Measurements from ENCODE around the gene ERBB4.

Gene ERBB4

DNA sequence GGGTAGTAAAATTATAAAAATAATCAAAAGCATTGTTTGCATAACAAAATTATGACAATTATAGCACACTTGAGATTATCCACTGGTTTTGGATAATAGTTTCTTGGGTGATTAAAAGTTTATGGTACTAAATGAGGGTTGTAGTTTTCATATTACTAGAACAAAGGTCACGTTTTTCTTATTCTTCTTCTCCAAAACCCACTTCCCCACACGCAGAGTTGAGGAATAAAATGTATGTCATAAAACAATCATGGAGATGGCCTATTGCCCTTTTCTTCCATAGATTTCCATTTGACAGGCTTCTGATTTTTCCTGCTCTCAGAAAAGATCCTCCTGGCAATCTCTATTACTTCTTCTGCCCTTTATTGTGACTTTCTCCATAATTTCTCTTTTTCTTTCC, 863.9 kb downstream of the ERBB4 start:
- H3K79me2 ChIP-seq (ENCODE audit: insufficient read depth, low read length): no peaks in the 10 kb centered on the region
- H3K27me3 ChIP-seq (ENCODE audit: insufficient read depth, low read length, poor library complexity, severe bottlenecking): no peaks in the 10 kb centered on the region
- no peak overlapping the region for H3K4me2 ChIP-seq (ENCODE audit: low read depth, low read length, poor library complexity, severe bottlenecking)
- no peaks in the 10 kb centered on the region for H3K9me3 ChIP-seq (ENCODE audit: insufficient read depth, low read depth, low read length)
- TF ChIP-seq EZH2phosphoT487 (IDR thresholded peaks at IDR 0.05; ENCODE audit: borderline replicate concordance): no peak
- TF ChIP-seq, protein P1, sequence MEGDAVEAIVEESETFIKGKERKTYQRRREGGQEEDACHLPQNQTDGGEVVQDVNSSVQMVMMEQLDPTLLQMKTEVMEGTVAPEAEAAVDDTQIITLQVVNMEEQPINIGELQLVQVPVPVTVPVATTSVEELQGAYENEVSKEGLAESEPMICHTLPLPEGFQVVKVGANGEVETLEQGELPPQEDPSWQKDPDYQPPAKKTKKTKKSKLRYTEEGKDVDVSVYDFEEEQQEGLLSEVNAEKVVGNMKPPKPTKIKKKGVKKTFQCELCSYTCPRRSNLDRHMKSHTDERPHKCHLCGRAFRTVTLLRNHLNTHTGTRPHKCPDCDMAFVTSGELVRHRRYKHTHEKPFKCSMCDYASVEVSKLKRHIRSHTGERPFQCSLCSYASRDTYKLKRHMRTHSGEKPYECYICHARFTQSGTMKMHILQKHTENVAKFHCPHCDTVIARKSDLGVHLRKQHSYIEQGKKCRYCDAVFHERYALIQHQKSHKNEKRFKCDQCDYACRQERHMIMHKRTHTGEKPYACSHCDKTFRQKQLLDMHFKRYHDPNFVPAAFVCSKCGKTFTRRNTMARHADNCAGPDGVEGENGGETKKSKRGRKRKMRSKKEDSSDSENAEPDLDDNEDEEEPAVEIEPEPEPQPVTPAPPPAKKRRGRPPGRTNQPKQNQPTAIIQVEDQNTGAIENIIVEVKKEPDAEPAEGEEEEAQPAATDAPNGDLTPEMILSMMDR (conservative IDR thresholded peaks at IDR 0.05; ENCODE audit: low read length): no peak
- no peaks in the 10 kb centered on the region for H3K36me3 ChIP-seq (ENCODE audit: insufficient read depth, low read length)
- H3K9me2 ChIP-seq (replicated peaks; ENCODE audit: low read depth, low read length): no peaks in the 10 kb centered on the region
- no peaks in the 10 kb centered on the region for H4K20me1 ChIP-seq (ENCODE audit: insufficient read depth, low read length, poor library complexity, severe bottlenecking)
- no peak overlapping the region for H3K9ac ChIP-seq (ENCODE audit: low read depth, low read length, poor library complexity, severe bottlenecking)
- H3K4me1 ChIP-seq (ENCODE audit: insufficient read depth, low read length, poor library complexity, severe bottlenecking): no peaks in the 10 kb centered on the region
- H3K4me3 ChIP-seq (ENCODE audit: low read length, poor library complexity, severe bottlenecking): no peak overlapping the region
- H3F3A ChIP-seq (ENCODE audit: low read depth): no peaks in the 10 kb centered on the region
- H2AFZ ChIP-seq (ENCODE audit: low read length): no peak overlapping the region

DNA sequence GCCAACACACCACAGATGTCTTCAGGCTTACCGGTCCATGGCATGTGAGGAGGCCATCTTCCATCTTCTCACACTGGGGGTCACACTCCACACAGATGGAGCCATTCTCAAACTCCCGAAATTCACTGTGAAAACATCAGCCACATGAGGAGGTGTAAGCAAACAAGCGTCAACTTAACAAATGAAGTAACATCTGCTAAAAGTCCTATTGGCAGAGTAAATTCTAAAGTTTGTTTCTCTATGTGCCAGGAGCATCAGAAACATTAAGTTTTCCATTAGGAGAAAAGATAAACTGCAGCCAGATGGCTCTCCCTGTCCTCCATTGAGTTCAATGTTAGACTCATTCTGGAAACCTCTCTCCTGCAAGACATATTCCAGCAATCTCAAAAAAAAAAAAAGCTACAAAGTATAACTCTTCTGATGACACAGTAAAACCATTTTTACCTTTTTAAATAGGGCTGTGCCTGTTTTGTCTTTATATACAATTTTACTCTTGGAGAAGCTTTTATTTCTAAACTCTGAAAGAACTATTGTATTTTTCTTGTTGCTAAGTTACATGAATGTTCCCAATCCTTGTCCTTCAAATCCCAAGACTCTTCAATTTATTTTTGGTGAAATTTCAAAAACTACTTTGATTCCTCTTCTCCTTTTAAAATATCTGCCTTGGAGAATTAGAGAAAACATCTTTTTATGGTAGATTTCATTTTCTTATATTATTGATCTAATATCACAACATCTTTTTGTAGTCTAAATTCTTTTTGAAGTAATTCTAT, 865.3 kb downstream of the ERBB4 start:
- H3K4me3 ChIP-seq (ENCODE audit: low read length, poor library complexity, severe bottlenecking): no peak overlapping the region
- no peak overlapping the region for H3K9ac ChIP-seq (ENCODE audit: low read depth, low read length, poor library complexity, severe bottlenecking)
- no peak overlapping the region for H3K4me2 ChIP-seq (ENCODE audit: low read depth, low read length, poor library complexity, severe bottlenecking)
- no peaks in the 10 kb centered on the region for H3K27me3 ChIP-seq (ENCODE audit: insufficient read depth, low read length, poor library complexity, severe bottlenecking)
- no peak for TF ChIP-seq EZH2phosphoT487 (IDR thresholded peaks at IDR 0.05; ENCODE audit: borderline replicate concordance)
- TF ChIP-seq, protein P1 (conservative IDR thresholded peaks at IDR 0.05; ENCODE audit: low read length): no peak
- no peaks in the 10 kb centered on the region for H3K9me3 ChIP-seq (ENCODE audit: insufficient read depth, low read depth, low read length)
- no peaks in the 10 kb centered on the region for H3K9me2 ChIP-seq (replicated peaks; ENCODE audit: low read depth, low read length)
- H3K79me2 ChIP-seq (ENCODE audit: insufficient read depth, low read length): no peaks in the 10 kb centered on the region
- no peaks in the 10 kb centered on the region for H3K4me1 ChIP-seq (ENCODE audit: insufficient read depth, low read length, poor library complexity, severe bottlenecking)
- H3F3A ChIP-seq (ENCODE audit: low read depth): no peaks in the 10 kb centered on the region
- H4K20me1 ChIP-seq (ENCODE audit: insufficient read depth, low read length, poor library complexity, severe bottlenecking): no peaks in the 10 kb centered on the region
- H3K36me3 ChIP-seq (ENCODE audit: insufficient read depth, low read length): no peaks in the 10 kb centered on the region
- H2AFZ ChIP-seq (ENCODE audit: low read length): no peak overlapping the region

DNA sequence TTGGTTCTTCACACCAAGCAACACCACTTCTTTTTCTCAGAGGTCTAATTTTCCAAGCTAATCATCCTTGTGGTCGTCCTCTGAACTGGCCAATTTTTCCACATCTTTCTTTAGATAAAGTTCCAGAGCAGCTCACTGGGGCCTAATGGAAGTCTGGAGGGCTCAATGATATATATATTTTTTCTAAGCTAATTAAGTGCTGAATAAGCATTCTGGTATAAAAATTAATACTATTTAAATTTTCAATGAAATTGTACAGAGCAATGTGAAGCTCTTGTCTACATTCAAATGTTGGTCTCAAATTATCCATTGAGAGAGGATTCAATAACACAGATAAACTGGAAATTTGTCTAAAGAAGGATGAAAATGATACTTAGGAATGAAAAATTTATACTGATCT, 866.6 kb downstream of the ERBB4 start:
- no peak overlapping the region for H3K4me2 ChIP-seq (ENCODE audit: low read depth, low read length, poor library complexity, severe bottlenecking)
- H3K9me3 ChIP-seq (ENCODE audit: insufficient read depth, low read depth, low read length): no peaks in the 10 kb centered on the region
- TF ChIP-seq, protein P1 (conservative IDR thresholded peaks at IDR 0.05; ENCODE audit: low read length): no peak
- no peaks in the 10 kb centered on the region for H3K36me3 ChIP-seq (ENCODE audit: insufficient read depth, low read length)
- no peaks in the 10 kb centered on the region for H3K79me2 ChIP-seq (ENCODE audit: insufficient read depth, low read length)
- H2AFZ ChIP-seq (ENCODE audit: low read length): no peak overlapping the region
- H3K4me3 ChIP-seq (ENCODE audit: low read length, poor library complexity, severe bottlenecking): no peak overlapping the region
- H3K4me1 ChIP-seq (ENCODE audit: insufficient read depth, low read length, poor library complexity, severe bottlenecking): no peaks in the 10 kb centered on the region
- H4K20me1 ChIP-seq (ENCODE audit: insufficient read depth, low read length, poor library complexity, severe bottlenecking): no peaks in the 10 kb centered on the region
- H3F3A ChIP-seq (ENCODE audit: low read depth): no peaks in the 10 kb centered on the region
- H3K27me3 ChIP-seq (ENCODE audit: insufficient read depth, low read length, poor library complexity, severe bottlenecking): no peaks in the 10 kb centered on the region
- no peak overlapping the region for H3K9ac ChIP-seq (ENCODE audit: low read depth, low read length, poor library complexity, severe bottlenecking)
- no peaks in the 10 kb centered on the region for H3K9me2 ChIP-seq (replicated peaks; ENCODE audit: low read depth, low read length)
